GM18499 (cell line): ENCODE data around the gene SEMA3F.

ENCODE experiments used
- ATAC-seq: cut with Tn5 transposase; IDR thresholded peaks from one replicate; pipeline ENCODE4 v1.9.1; 2021; ENCODE audit warnings: moderate number of reproducible peaks; ENCODE audit not compliant: insufficient read depth, unreplicated experiment

The SEMA3F gene

DNA sequence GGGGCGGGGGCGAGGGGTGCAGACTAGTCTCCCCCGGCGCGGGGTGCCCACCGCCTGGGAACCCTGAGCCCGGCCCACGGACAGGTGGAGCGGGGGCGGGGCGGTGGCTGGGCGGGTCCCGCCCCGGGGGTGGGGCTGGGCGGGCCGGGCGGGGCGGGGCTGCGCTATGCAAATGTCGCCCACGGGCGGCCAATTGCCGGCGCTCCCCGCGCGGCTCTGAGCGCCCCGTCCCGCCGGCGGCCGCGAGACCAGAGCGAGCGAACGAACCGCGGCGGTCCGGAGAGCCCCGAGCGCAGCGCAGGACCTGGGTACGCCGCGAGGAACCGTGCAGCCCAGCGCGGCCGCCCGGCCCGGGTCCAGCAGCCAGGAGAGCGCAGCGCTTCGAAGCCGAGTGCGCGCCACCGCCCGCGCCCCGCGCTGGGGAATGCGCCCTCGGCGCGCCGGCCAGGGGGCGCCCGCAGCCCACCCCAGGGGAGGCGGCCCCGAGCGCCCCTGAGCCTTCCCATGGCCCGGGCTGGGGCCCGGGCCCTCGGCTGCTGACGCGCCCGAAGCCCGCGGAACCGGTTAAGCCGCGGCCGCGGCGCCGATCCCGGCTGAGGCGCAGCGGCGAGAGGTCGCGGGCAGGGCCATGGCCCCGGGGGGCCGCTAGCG, at the start of gene SEMA3F:
Gene SEMA3F (plus strand): TSS at position 485 of the 651 bp plus-strand sequence. CDS start 4,299 bp downstream, outside the sequence.
- no peak for ATAC-seq

DNA sequence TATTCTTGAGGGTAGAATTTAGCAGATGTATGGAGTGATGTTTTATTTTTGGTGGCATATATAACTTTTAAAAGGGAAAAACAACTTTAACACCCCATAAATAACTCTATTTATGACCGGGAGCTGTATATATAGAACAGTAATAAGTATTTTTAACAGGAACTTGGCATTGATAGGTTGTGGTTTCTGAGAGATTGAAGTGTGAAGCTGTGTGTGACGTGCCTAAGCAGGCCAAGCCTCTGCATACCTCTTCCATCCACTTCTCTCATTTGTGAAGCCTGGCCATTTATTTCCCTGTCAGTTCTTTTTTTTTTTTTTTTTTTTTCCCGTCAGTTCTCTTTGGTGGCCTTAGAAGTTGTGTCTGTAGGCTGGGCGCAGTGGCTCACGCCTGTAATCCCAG, 43.4 kb upstream of the SEMA3F start:
- ATAC-seq = no peak

DNA sequence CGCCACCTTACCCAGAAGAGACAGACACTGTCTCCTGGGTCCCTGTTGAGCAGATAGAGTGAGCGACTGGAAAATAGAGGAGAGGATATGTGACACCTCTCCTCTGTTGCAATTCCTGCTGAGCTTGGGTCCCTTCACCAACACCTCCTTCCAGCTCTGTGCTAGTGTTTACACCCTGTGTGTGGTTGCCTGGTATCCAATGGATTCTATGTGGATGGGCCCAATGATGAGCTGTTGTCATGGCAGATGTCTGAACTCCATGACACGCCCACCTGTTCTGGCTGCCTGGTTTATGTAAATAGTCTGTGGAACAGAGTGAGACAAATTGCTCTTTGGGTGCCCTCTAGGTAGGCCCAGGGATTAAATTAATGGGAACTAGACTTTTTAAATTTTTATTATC, 42.7 kb upstream of the SEMA3F start:
- no peak for ATAC-seq

DNA sequence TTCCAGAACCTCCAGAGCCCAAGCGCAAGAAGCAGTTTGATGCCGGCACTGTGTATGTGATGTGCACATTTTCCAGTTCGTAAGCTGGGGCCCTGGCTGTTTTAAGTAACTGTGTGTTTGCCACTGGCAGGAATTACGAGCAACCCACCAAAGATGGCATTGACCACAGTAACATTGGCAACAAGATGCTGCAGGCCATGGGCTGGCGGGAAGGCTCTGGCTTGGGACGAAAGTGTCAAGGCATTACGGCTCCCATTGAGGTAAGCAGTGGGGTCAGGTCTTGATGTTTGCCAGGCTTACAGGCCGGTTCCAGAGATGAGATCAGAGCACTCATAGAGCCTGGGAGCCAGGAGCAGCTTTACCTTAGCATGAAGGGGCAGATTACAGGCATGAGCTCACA, 38.0 kb upstream of the SEMA3F start:
- ATAC-seq = no peak

DNA sequence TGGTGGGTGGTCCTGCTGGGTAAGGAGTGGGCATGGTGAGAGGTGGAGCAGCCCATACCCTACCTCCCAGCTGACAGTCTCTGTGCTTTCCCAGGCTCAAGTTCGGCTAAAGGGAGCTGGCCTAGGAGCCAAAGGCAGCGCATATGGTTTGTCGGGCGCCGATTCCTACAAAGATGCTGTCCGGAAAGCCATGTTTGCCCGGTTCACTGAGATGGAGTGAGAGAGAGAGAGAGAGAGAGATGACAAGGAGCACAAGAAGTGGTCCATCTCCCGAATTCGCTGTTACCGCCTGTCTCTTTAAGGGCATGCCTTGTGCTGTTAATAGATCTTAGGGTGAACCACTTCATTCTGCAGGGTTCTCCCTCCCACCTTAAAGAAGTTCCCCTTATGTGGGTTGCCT, 36.9 kb upstream of the SEMA3F start:
- ATAC-seq = no peak

DNA sequence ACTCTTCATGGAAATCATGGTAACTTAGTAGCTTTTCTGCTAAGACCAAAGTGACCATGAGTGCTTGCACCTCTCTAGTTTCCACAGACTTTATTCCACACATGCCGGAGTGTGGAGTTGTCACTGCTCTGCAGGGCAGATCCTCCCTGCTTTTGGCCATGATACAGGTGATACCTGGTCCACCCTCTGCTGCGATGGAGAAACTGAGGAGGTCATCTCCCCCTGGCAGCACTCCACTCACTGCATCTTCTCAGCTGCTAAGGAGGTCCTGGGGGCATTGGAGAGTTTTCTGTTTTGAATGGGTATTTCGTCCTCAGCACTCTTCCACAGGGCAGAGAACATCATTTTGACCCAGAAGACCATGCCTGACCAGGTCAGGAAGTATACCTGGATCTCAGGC, 35.3 kb upstream of the SEMA3F start:
- no peak for ATAC-seq

DNA sequence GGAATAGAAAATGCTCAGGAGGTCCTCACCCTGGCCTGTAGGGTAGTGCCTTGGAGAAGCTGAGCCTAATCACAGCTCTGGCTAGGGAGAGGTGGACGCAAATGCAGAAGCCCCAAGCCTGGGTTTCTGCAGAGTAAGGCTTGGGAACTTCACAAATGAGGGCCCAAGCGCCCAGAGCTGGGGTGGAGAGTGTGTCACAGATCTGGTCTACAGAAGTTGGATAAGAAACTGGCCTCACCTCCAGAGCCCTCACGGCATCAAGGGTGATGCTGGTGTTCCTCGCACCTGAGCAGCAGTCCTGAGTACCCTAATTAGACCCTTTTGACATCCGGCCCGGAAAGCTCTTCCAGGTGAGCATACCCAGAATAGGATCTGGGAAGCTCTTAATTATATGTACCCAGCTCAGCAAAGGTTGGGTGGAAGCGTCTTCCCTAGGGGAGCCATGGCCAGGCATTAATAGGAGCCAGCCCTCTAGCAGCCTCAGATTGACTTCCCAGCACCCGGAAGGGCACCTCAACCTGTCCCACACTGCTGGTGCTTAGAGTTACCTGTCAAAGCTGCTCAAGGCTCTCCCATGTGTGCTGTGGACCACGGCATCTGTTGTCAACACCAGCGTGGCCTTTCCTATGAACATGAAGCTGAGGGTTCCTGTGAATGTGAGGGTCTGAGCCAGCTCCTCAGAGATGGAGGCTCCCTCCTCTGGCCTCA, 34.6 kb upstream of the SEMA3F start:
- ATAC-seq = no peak

DNA sequence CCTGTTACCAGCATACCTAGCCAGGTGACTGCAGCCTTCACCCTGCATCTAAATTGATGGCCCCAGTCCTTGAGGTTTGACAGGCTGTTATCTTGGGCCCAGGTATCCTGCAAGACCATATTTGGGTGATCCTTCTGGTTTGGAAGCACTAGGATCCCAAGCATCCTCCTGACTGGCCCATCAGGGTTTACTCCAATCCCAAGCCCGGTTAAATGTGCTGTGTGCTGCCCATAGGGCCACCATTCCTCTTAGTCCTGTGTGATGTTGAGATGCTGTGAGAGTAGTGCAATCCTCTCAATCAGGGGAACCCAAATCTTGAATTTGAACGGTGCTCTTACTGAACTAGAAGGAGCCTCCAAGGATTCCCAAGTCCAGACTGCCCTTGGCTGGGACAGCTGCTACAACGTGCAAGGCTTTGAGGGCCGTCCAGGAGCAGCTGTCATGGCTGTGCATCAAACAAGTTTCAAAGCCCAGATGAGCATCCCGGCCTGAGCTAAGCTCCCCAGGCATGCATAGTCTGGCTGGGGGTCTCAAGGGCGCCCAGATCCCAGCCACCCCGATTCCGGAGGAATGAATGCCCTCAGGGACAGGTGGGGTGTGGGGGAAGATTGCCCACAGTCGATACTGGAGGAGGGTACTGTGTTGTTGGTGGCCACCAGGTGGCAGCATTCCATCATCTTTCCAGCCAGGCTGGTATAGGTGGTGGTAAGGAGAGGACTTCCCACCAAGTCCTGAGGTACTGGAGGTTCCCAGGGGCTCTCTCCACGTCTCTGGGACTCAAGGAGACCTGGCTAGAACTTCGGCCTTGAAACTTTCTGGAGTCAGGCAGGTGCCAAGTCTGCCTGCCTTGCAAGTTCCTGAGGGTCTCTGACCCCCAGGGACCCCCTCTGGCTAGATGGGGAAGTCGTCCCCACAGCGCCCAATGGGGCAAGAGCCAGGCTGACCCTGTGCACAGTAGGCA, 33.8 kb upstream of the SEMA3F start:
- ATAC-seq = no peak

DNA sequence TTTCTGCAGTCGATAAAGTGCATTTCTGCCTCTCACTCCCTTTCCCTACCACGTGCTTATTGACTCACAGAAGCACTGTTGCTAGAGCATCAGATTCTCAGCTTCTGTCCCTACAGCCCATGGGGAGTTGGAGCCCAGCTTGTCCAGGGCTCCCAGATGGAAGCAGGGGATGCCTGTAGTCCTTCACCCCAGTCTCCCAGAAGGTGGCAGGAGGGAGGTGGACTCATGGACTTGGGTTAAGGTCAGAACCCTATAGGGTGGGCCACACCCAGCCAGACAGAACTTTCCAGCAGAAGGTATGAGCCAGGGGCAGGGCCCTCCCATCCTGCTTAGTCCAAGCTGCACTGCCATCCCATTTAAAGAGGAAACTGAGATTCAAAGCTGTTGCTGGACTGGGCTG, 33.1 kb upstream of the SEMA3F start:
- ATAC-seq = no peak

DNA sequence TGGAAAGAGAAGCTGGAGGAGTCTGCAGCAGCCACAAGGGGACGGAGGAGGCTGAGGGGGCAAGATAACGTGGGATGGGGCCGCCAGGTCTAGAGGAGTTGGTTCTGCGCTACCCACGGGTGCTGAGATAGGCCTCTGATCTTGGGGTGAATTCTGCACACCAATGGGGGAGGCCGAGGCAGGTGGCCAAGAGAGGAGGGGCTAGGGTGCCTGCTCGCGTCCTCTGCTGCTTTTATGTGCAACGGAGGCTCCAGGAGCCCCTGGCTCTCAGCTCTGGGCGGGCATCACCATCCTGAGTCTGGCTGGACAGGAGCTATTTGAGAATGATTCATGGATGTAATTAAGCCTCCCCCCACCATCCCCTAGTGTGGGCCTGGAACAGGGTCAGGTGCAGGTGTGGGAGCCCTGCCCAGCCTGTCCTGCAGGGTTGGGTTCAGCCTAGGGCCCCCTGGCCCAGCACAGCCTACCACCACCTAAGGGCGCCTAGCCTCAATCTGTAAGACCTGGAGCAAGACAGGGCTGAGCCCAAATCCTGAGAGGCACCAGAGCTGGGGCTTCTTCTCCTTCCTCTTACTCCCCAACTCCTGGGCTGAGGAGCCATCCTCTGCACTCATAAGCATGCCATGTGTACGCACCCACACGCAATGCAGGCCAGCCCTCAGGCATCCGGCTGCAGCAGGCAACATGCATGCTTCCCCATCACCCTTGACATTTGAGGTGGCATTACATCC, 32.3 kb upstream of the SEMA3F start:
- no peak for ATAC-seq

DNA sequence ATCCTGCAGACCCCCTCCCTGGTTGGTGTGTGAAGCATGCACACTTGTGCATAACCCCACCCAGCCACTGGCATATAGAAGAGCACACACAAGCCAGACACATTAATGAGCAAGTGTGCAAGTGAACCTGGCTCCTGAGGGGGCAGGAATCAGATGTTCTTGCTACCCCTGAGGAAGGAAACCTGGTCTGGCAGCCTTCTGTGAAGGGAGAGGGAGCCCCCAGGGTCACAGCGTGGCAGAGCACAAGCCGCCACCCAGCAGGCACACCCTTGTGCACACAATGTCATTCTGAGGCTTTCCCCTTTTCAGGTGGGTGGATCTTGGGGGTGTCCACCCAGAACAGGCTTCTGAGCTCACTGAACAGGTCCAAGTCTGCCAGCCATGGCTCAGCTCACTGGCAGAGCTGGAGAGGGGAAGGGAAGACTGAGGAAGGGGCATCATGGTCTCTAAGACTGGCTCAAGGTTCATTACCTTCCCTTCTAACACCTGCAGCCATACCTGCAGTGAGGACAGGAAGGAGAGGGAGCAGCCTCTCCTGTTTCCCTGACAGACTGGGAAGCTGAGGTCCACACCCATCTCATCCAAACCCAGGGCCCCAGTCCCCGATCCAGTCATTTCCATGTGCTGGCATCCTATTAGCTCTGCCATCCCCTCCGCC, 31.6 kb upstream of the SEMA3F start:
- no peak for ATAC-seq

DNA sequence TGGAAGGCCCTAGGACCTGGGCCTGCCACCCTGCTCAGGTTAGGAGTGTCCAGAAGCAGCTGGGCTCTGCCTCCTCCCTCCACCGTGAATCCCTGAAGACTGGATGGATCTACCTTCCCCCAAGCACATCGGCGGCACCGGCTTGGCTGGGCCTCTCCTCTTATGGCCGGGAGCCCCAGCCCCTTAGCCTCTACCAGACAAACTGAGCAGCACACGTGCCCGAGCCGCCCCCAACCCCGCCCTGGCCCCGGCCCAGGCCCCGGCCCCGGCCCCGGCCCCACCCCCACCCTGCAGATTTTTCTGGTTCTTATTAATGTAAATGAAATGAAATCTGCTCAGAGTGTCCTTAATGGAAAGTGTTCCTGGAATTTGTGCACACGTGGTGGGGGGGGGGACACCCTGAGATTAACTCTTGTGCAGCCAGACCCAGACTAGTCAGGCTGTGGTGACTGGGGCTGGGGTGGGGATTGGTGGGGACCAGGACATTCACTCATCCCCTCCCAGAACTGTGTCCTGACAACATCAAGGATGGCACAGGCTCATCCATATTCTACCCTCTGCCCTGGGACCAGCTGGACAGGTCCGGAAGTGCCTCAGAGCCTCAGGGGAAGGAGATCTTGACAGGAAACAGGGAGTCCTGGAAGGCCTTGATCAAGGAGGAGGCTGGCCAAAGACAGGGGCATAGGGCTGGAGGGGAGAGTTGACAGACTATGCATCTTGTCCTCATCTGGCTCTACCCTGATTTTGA, 30.9 kb upstream of the SEMA3F start:
- ATAC-seq = no peak

DNA sequence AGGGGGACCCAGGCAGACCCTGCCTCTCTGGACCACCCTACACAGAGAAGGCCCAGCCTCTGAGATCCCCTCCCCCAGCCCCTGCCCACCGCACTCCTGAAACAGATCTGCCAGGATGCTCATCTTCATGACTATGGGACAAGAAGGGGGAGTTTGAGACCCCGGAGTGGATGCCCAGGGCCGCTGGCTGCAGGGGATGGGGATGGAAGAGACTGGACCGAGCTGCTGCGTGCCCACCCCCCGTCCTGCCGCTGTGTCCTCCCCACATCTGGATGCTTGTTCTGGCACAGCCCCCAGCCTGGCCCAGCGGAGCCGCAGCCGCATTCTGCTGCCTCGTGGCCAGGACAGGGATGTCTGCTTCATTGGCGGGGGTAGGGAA, 30.3 kb upstream of the SEMA3F start:
- ATAC-seq = no peak

DNA sequence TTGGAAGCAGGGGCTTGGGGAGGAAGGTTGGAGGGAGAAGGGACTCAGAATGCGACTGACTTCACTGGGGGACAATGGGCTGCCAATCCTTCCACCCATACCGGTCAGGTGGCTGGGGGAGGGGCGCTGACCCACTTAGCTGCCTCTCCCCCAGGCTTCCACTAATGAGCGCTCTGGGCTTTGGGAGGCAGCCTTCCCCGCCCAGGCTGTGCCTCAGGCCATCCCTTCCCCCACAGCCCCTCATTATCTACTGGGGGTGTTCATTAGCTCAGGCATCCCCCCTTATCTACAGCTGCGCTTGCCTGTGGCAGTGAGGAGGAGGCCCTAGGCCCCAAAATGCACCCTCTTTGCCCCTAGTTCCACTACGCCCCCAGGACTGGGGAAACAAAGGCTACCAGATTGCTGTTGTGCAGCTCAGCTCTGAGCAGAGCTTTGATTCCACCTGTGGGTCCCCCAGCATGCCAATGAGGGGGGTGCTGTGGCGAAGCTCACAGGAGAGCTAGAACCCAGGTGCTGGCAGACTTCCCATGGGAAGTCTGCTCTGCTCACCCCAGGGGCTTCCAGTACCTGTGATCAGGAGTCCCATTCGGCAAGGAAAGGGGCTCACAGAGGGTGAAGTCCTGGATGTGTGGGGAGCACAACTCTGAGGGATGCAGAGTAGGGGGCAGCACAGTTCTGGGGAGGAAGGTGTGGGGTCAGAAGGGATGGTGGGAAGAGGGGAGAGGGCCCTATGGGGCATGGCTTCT, 29.4 kb upstream of the SEMA3F start:
- no peak for ATAC-seq

DNA sequence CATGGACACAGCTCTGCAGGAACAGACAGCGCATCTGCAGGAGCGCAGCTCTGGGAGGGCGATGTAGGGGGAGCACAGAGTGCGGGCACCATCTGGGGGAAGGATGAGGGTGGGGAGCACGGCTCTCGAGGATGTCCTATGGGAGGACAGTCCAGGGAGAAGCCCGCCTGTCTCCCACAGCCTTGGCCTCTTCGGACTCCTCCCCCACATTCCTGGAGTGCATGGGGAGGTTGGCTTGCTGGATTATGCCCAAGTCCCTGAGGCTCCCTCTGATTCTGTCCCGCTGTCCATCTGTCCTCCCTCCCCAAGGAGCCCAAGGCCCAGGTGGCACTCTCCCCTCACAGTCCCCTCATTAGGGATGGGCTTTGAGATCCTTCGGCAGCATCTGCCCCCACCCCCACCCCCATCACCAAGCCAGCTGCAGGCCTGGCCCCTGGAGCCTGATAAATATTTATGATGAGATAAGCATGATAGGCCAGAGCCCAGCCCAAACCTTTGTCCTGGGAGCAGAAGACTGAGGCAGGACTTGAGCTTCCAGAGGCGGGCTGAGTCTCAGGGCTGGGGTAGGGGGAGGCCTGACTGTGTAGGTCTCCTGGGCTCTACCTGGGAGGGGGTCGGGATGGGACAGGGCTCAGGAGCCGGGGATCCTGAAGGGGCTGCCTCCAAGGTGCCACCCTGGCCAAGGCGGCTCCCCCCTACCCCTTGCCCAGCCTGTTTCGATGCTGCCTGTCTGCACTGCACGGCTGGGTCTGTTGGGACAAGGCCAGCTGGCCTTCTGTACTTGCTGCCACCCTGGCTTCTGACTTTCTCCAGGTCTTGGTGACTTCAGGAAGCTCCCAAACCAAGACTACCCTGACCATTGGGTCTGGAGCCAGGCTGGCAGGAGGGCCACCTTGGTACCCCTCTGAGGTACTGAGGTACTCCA, 28.6 kb upstream of the SEMA3F start:
- ATAC-seq = no peak

DNA sequence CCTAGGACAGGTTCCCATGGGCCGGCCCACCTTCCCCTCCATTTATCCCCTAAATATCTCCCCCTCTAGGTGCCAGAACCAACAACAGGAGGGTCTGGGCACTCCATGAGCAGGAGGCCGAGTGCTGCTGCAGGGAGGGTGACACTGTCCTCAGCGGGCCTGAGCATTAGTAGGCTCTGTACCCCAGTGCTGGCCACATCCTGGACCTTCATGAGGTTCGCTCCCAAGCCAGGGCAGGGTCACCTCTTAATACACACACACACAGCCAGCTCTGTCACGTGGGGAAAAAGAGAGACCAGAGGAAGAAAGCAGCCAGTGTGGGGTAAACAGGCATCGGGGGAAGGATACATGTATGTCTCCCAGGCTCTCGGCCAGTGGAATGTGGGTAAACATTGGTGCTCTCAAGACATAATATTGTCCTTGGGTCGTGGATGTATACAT, 27.9 kb upstream of the SEMA3F start:
- ATAC-seq = no peak

DNA sequence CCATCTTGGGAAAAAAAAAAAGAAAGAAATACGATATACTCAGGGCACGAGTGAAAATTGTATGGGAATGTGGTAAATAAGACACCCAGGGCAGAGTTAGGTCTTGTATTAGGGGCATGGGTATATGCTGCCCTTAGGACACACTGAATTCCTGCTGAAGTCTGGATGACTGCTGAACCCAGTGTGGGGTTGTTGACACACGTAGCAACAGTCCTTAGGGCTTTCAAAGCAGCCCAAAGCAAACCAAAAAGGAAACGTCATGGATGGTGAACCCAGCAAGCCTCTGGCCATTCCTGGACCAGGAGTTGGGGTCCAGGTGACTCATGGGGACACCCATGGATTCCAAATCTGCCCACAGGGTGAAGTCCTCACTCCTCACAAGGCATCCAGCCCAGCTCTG, 27.1 kb upstream of the SEMA3F start:
- no peak for ATAC-seq
